Measurements from ENCODE around the gene RHEB.

RHEB gene

DNA sequence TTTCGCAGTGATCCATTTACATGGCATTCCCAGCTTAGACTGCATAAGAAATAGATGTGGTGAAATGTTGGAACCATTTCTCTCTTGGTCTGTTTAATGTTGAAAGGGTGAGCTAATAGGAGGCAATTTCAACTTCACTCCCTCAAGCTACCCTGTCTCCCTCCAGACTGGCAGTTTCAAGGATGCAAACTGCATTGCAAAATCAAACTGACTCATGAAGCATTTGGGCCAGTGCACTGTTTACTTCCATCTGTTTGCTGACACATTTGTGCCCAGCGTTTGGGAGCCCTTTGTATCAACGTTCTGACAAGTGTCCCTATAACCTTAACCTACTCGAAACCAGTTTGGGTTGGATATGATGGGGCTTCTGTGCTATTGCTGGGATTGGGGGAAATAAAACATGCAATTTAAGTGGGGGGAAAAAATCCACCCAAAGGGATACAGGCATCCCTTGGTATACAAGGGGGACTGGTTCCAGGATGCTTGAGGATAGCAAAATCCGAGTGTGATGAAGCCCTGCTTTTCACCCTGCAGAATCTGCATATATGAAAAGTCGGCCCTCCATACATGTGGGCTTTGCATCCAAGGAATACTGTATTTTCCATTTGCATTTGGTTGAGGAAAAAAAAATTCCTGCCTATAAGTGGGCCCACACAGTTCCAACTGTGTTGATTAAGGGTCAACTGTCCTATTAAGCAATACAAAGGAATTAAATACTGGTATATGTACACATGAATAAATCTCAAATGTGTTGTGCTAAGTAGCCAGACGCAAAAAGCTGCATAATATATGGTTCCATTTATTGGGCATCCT is 15.6 kb downstream of the RHEB start:
- DNase-seq (ENCODE audit: low read depth, low spot score), result no peak

- no peak for DNase-seq (ENCODE audit: low read depth, low spot score)
Observed at GRCh38 chr7:151501676-151502075, 18.0 kb downstream of the RHEB start.

GRCh38 chr7:151498495-151498894 is 21.2 kb downstream of the RHEB start:
- DNase-seq (ENCODE audit: low read depth, low spot score), result no peak

GRCh38 chr7:151497306-151497871 is 22.3 kb downstream of the RHEB start:
- no peak for DNase-seq (ENCODE audit: low read depth, low spot score)

- no peak for DNase-seq (ENCODE audit: low read depth, low spot score)
Observed at GRCh38 chr7:151495360-151495759, 24.3 kb downstream of the RHEB start.

GRCh38 chr7:151494298-151495284 is 25.1 kb downstream of the RHEB start:
- DNase-seq (ENCODE audit: low read depth, low spot score), result no peak

DNA sequence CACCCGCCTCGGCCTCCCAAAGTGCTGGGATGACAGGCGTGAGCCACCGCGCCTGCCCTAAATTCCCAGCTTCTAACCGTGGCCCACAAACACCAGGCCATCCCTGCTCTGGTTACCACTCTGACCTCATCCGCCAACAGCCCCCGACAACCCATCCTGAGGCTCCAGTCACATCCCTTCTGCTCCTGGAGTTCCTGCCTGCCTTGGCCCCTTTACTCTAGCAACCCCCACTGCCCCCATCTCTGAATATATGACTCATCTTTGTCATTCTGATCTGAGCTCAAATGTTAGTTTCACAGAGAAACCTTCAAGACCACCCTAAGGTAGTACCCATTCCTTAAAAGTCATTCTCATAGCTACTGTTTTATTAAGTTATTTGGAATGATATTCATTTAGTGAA is 26.6 kb downstream of the RHEB start:
- no peak for DNase-seq (ENCODE audit: low read depth, low spot score)

DNA sequence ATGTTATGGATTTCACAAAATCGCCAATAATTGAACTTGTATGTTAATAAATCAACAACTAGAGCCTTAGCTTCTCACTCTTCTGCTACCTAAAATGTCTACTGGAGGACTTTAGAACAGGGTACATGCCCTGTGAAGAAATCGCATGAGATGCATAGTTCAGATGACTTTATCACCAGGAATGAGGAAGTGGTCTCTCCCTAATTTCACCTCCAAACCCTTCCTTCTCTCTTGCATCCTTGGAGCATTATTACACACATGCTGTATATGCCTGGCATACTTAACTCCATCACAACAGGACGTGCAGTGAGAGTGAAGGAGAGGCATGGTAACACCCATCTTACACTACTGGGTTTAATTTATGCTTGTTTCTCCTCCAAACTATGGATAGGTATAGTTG is 27.8 kb downstream of the RHEB start:
- DNase-seq (ENCODE audit: low read depth, low spot score), result no peak

- no peak for DNase-seq (ENCODE audit: low read depth, low spot score)
Observed at GRCh38 chr7:151490456-151491105, 29.1 kb downstream of the RHEB start.

DNA sequence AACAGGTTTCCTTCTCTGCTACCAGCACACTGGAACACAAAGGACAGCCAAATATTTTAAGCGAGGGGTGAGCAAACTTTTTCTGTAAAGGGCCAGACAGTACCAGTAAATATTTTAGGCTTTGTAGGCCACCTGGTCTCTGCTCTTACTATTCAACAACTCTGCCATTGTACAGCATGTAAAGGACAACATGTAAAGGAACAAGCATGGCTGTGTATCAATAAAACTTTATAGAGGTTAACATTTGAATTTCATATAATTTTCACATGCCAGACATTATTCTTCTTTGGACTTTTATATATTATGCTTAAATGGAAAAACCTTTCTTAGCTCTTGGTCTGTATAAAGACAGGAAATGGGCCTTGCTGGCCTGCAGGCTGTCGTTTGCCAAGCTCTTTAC is 30.2 kb downstream of the RHEB start:
- DNase-seq (ENCODE audit: low read depth, low spot score), result no peak

- DNase-seq (ENCODE audit: low read depth, low spot score), result no peak
Observed at GRCh38 chr7:151488096-151488495, 31.6 kb downstream of the RHEB start.

DNA sequence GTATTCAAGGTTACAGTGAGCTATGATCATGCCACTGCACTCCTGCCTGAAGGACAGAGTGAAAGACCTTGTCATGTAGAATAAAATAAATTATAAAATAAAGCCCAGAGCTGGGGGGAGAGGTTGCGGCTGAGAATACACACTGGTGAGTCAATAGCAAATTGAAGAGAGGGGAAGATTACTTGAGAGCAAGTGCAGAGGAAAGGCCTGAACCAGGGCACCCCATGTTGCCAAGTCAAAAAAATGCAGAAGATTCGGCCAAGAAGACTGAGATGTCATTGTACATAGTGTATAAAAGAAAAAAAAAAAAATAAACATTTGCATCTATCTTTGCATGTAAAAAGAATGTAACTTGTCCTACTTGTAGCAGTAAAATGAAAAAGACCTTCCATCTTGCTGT is 32.5 kb downstream of the RHEB start:
- no peak for DNase-seq (ENCODE audit: low read depth, low spot score)

GRCh38 chr7:151486074-151486473 is 33.6 kb downstream of the RHEB start:
- no peak for DNase-seq (ENCODE audit: low read depth, low spot score)

GRCh38 chr7:151484971-151485707 is 34.6 kb downstream of the RHEB start:
- no peak for DNase-seq (ENCODE audit: low read depth, low spot score)

DNA sequence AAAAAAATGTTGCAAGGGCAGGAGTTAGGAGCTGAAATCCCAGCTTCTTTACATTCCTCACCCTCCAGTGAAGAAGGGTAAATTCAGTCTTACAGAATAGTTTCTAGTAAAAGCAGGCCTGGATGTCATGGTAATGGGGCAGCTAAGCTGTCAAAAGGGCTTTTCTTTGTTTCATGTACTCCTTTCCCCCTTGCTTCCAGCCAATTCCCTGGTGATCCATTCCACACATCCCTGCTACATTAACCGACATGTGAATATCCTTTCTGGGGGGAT is 36.0 kb downstream of the RHEB start:
- no peak for DNase-seq (ENCODE audit: low read depth, low spot score)

GRCh38 chr7:151482883-151483710 is 36.6 kb downstream of the RHEB start:
- no peak for DNase-seq (ENCODE audit: low read depth, low spot score)

DNA sequence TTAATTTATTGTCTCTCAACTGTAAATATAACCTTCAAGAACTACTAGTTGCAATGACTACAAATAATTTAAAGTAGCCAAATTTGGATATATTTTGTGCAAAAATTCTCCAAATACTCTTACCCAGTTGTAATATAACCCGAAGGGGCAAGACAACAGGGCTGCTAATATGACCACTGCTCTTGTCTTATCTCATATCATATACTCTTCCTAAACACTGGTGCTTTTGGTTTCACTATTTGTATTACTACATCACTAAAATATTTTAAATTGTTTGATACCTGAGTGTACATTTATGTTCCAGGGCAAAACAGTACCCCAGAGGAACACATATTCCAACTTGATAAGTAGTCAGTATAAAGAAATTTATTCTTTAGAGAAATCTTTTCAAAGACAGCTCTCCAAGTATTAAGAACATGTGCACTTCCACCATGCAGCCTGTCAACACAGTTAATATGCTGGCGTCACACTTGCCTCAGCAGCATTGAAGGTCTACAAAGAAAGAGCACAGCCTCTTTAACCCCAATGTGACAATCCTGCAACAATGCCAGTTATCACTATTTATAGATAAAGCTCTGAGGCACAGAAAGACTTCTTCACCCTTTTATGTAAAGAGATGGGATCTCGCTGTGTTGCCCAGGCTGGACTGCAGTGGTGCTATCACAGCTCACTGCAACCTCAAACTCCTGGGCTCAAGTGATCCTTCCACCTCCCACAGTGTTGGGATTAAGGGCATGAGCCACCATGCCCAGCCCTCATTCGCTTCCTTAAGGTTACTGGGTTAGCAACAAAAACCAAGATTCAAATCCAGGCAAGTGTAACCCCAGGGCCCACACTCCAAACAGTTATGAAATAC is 37.8 kb downstream of the RHEB start:
- no peak for DNase-seq (ENCODE audit: low read depth, low spot score)

- DNase-seq (ENCODE audit: low read depth, low spot score), result no peak
Observed at GRCh38 chr7:151477867-151478266, 41.8 kb downstream of the RHEB start.

DNA sequence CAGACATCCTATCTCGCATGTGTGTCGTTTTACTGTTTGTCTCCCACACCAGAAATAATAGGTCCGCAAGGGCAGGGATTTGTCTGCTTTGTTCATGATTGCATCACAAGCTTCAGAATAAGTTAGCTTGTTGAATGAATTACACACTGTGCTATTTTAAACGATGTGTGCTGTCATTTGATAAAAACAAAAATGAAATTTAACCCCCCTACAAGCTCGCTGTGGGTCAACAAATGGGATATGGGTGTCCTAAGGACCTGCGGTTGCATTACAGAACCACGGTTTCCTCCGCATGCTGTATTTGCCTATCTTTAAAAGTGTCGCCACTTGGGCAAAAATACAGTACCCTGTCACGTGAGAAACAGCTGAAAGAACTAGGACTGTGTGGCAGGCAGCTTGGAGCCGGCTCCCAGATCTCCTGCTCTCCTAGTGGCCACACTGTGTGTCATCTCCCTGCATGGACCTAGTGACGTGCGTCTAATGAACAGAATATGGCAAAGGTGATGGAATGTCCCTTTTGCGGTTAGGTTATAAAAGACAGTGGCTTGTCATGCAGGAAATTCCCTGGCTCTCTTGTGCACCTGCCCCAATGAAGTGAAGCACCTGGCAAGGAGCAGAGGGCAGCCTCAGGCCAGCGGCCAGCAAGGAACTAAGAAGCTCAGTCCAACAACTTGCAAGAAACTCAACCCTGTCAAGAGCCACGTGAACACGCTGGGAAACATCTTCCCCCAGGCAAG is 46.9 kb downstream of the RHEB start:
- DNase-seq (ENCODE audit: low read depth, low spot score), result no peak
